Spleen (tissue), 11 donors: ENCODE measurements around the gene ZCCHC7. TPM values are rescaled to one million over a fixed set of nuclear protein-coding genes. Genes with fewer than 3 reads are reported as not detected.
A peak's percentile ranks its signal among the peaks of the same experiment; 100 is the strongest.

Experiments
- DNase-seq: peaks from one replicate; pipeline ENCODE4 v3.0.0-alpha.2; 2020
- H3K27ac ChIP-seq, 8 donors: fragments of 200-600 bp; sonication (generic) in 7 of 8; 1 replicate in 4 of 8; 2 replicates in 4 of 8; pipeline versions ENCODE4 v1.5.0 to v1.8.0; 2016 to 2021; ENCODE audit warnings: inconsistent platforms in 4 of 8, mild to moderate bottlenecking in 4 of 8, moderate library complexity in 1 of 8
- H3K27me3 ChIP-seq, 7 donors: fragments of 200-600 bp; sonication (generic) in 6 of 7; replicated peaks in 1 of 7; 1 replicate in 4 of 7; 2 replicates in 3 of 7; pipeline versions ENCODE4 v1.5.0 to v1.8.0; 2016 to 2021; ENCODE audit warnings: inconsistent platforms in 3 of 7, mild to moderate bottlenecking in 1 of 7
- H3K36me3 ChIP-seq, 6 donors: fragments of 200-600 bp; sonication (generic) in 5 of 6; 1 replicate in 4 of 6; 2 replicates in 2 of 6; pipeline versions ENCODE4 v1.5.0 to v1.8.0; 2016 to 2021; ENCODE audit warnings: inconsistent platforms in 2 of 6
- H3K4me1 ChIP-seq, 6 donors: fragments of 200-600 bp; sonication (generic) in 5 of 6; 1 replicate in 3 of 6; 2 replicates in 3 of 6; pipeline versions ENCODE4 v1.5.0 to v1.8.0; 2016 to 2021; ENCODE audit warnings: inconsistent platforms in 3 of 6
- H3K4me3 ChIP-seq, 8 donors: fragments of 200-600 bp; sonication (generic) in 7 of 8; 1 replicate in 4 of 8; 2 replicates in 4 of 8; pipeline versions ENCODE4 v1.5.0 to v1.8.0; 2016 to 2021; ENCODE audit warnings: inconsistent platforms in 4 of 8, mild to moderate bottlenecking in 4 of 8, moderate library complexity in 2 of 8
- H3K9me3 ChIP-seq, 8 donors: fragments of 200-600 bp; sonication (generic) in 7 of 8; 1 replicate in 4 of 8; 2 replicates in 4 of 8; pipeline versions ENCODE4 v1.5.0 to v1.8.0; 2016 to 2021; ENCODE audit warnings: inconsistent platforms in 4 of 8
- POLR2A ChIP-seq, 3 donors: fragments of 450-650 bp; IDR thresholded peaks; one replicate each; pipeline ENCODE4 v1.5.1; 2017; ENCODE audit warnings: antibody characterized with exemption in 3 of 3, mild to moderate bottlenecking in 1 of 3
- POLR2AphosphoS5 ChIP-seq, 3 donors: sonication (generic); formaldehyde crosslinking; IDR thresholded peaks; one replicate each; pipeline ENCODE4 v1.5.1; 2017; ENCODE audit warnings: antibody characterized with exemption in 3 of 3
- WGBS, 5 donors: extraction: QIAGEN DNeasy Blood & Tissue Kit in 3 of 5; methylation state at CpG; one replicate each; pipeline versions ENCODE4 v1.1.5 to v1.1.7; 2013 to 2018; 5-methylcytosine and 5-hydroxymethylcytosine counted together
- intact Hi-C: fragments of 100-400 bp; cut with DNase I; formaldehyde crosslinking; loops from one replicate; pipeline ENCODE4 v1.15.0; 2023; ENCODE audit warnings: low total_unique reads
- polyA plus RNA-seq, 3 donors: library from polyadenylated mRNA; stranded (reverse); fragments of 200-250 nt; gene quantifications; one replicate each; pipeline ENCODE4 v1.2.1, GENCODE V29; 2013
- total RNA-seq, 7 donors: library from RNA; depleted of rRNA in 3 of 7; stranded (reverse); fragments of >200 nt in 3 of 7; fragmentation: NEBNext Ultra II Directional in 4 of 7; extraction: Animal tissue kit (Norgen Biotek cat#: 25700) in 4 of 7; gene quantifications; one replicate each; pipeline versions ENCODE4 v1.1.0 to v1.2.1, GENCODE V29; 2016 to 2021
- TF ChIP-seq, protein P1 (sequence below), 11 experiments: fragments of 200-600 bp in 7 of 11; fragments of 450-650 bp in 4 of 11; sonication (generic) in 4 of 11; IDR thresholded peaks in 8 of 11; conservative IDR thresholded peaks in 3 of 11; 1 replicate in 7 of 11; 2 replicates in 4 of 11; pipeline versions ENCODE4 v1.4.0 to v1.8.0; 2016 to 2021; ENCODE audit warnings: antibody characterized with exemption in 11 of 11, inconsistent platforms in 4 of 11, mild to moderate bottlenecking in 1 of 11
- donor health status: healthy with polysubstance abuse.
- donor health status: DM: no; HTN: no; CAD: no; lungs with moderate emphysema.
- donor health status: DM: no; HTN: no; CAD: no.
- donor health status: Bipolar disorder and iron deficiency.
- donor health status: healthy.
- donor health status: DM: no; HTN: no; CAD: no.
- donor health status: DM: yes; HTN: yes; CAD: no.

Gene ZCCHC7
- total and polyA plus RNA-seq, 10 donors, result 17.0 to 50.6 (median 38.1) TPM

DNA sequence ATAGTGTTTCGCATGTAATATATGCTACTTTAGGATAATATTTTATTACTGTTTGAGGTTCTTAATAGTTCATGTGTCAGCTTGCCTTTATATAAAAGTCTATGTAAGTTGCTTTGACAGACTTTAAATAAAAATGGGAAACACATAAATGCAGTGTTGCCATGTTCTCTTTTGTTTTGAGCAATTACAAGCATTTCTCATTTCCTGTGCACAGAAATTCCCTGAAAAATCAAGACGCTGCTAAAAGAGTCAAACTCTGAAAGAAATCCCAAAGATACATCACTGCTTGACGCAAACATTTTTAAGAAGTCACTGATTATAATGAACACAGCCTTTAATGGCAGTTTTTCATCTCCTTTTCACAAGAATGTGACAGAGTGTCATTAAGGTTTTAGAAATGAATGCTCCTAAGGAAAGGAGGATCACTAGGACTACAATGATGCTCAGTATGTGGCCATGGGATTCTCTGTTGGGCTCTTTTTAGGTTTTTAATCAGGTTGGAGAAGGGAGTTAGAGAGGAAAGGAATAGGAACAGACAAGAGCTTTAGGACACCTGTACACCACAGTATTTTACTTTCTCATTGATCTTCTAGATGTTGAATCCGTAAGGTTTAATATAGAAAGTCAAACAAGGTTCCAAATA is 29.4 kb downstream of the ZCCHC7 start:
- TF ChIP-seq, protein P1, sequence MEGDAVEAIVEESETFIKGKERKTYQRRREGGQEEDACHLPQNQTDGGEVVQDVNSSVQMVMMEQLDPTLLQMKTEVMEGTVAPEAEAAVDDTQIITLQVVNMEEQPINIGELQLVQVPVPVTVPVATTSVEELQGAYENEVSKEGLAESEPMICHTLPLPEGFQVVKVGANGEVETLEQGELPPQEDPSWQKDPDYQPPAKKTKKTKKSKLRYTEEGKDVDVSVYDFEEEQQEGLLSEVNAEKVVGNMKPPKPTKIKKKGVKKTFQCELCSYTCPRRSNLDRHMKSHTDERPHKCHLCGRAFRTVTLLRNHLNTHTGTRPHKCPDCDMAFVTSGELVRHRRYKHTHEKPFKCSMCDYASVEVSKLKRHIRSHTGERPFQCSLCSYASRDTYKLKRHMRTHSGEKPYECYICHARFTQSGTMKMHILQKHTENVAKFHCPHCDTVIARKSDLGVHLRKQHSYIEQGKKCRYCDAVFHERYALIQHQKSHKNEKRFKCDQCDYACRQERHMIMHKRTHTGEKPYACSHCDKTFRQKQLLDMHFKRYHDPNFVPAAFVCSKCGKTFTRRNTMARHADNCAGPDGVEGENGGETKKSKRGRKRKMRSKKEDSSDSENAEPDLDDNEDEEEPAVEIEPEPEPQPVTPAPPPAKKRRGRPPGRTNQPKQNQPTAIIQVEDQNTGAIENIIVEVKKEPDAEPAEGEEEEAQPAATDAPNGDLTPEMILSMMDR (IDR thresholded peaks at IDR 0.05 in 8 of 11, conservative IDR thresholded peaks at IDR 0.05 in 3 of 11), result no peak
- no peak for TF ChIP-seq POLR2AphosphoS5 (IDR thresholded peaks at IDR 0.05)
- TF ChIP-seq POLR2A (IDR thresholded peaks at IDR 0.05), result no peak
- DNase-seq, result no peak
- Histone ChIP-seq H3K27ac (peak overlapping the region in 1 of 8 donors; percentile 2), H3K4me1 (peaks cover 19 to 67% (median 30%) of the 10 kb centered on the region in 6 donors), H3K27me3 (no peaks in the 10 kb centered on the region), H3K36me3 (peaks cover 0 to 25% (median 9%) of the 10 kb centered on the region in 6 donors), H3K4me3 (no peak overlapping the region), H3K9me3 (no peaks in the 10 kb centered on the region)
- intact Hi-C loops, result no loop called here
- WGBS, 5 donors, result 77 to 86% (median 77%) methylated on average over 4 of the region's 4 CpGs

DNA sequence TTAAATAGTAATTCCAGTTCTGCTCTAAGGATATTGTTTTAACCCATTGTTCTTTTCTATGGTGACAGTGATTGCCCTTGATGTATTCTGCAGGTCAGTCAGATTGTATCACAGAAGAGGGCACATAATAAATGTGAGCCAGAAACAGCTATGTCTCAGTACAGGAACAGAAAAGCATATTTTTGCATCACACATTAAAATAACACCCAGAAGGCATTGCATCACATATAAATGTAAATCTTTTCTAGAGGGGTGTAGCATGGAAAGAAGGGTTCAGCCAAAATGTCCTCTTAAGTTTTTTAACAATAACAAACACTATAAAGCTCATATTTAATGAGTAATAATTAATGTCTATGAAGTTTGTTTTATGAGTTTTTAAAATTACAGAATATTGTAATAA is 30.0 kb downstream of the ZCCHC7 start:
- H3K27ac ChIP-seq, result no peak overlapping the region
- no peak for DNase-seq
- no peak overlapping the region for H3K4me3 ChIP-seq
- H3K4me1 ChIP-seq, result peaks cover 17 to 61% (median 25%) of the 10 kb centered on the region in 6 donors
- intact Hi-C loops, result no loop called here
- peaks cover 0 to 30% (median 9%) of the 10 kb centered on the region in 6 donors for H3K36me3 ChIP-seq
- TF ChIP-seq, protein P1 (IDR thresholded peaks at IDR 0.05 in 8 of 11, conservative IDR thresholded peaks at IDR 0.05 in 3 of 11), result no peak
- TF ChIP-seq POLR2A (IDR thresholded peaks at IDR 0.05) (no peak), POLR2AphosphoS5 (IDR thresholded peaks at IDR 0.05) (no peak)
- no peaks in the 10 kb centered on the region for H3K27me3 ChIP-seq
- no peaks in the 10 kb centered on the region for H3K9me3 ChIP-seq

DNA sequence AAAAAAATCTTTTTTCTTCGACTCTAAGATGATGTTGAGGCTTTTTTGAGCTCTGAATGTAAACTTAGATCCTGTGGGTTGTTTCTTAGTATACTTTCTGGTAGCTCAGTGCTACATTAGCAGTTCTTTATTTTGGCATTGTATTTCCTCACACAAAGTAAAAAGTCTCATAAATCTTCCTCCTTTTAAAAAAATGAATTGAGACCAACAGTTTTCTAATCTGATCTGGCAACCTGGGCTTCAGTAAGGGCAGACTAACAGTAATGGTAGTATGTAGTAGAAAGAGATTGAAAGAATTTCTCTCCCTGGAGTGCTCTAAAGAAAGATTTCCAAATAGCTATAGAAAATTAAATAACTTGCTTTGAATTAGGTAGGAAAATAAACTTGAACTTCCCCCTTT is 31.4 kb downstream of the ZCCHC7 start:
- H3K9me3 ChIP-seq, result no peaks in the 10 kb centered on the region
- H3K36me3 ChIP-seq, result peaks cover 0 to 30% (median 9%) of the 10 kb centered on the region in 6 donors
- no peak overlapping the region for H3K27ac ChIP-seq
- intact Hi-C loops, result no loop called here
- TF ChIP-seq POLR2A (IDR thresholded peaks at IDR 0.05), result no peak
- TF ChIP-seq, protein P1 (IDR thresholded peaks at IDR 0.05 in 8 of 11, conservative IDR thresholded peaks at IDR 0.05 in 3 of 11), result no peak
- no peak for TF ChIP-seq POLR2AphosphoS5 (IDR thresholded peaks at IDR 0.05)
- no peak overlapping the region for H3K4me3 ChIP-seq
- WGBS, 5 donors, result 26 to 50% (median 35%) methylated on average over 1 of the region's 1 CpG
- DNase-seq, result no peak
- H3K4me1 ChIP-seq, result peaks cover 9 to 53% (median 12%) of the 10 kb centered on the region in 6 donors
- no peaks in the 10 kb centered on the region for H3K27me3 ChIP-seq

DNA sequence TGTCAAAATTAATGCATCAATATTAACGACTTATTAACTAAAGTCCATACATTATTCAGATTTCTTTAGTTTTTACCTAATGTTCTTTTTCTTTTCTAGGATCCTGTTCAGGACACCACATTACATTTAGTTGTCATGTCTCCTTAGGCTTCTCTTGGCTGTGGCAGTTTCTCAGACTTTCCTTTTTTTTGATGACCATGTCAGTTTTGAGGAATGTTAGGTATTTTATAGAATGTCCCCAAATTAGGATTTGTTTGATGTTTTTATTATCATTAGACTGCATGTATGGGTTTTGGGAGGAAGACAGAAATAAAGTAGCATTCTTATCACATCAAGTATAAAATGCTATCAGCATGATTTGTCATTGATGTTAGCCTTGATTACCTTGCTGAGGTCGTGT is 32.0 kb downstream of the ZCCHC7 start:
- no peaks in the 10 kb centered on the region for H3K27me3 ChIP-seq
- no peak for DNase-seq
- TF ChIP-seq POLR2AphosphoS5 (IDR thresholded peaks at IDR 0.05), result no peak
- no peak overlapping the region for H3K27ac ChIP-seq
- peaks cover 4 to 53% (median 11%) of the 10 kb centered on the region in 6 donors for H3K4me1 ChIP-seq
- 61 to 84% (median 78%) methylated on average over 2 of the region's 2 CpGs for WGBS, 5 donors
- H3K4me3 ChIP-seq, result no peak overlapping the region
- no peaks in the 10 kb centered on the region for H3K9me3 ChIP-seq
- intact Hi-C loops, result no loop called here
- peaks cover 0 to 30% (median 9%) of the 10 kb centered on the region in 6 donors for H3K36me3 ChIP-seq
